Measurements from ENCODE around the gene RPUSD1. TPM values are rescaled to one million over a fixed set of nuclear protein-coding genes. Genes with fewer than 3 reads are reported as not detected.

RPUSD1 gene
- total RNA-seq, 1 experiment from 2014 or later = 48.6 TPM

- no peak for DNase-seq
- Histone ChIP-seq H3K4me1 (ENCODE audit: insufficient read depth, low read length) (no peaks in the 10 kb centered on the region), H4K91ac (ENCODE audit: insufficient read length, low read depth, low read length) (no peak overlapping the region), H3T11ph (ENCODE audit: low read length) (no peak overlapping the region), H3K79me1 (ENCODE audit: insufficient read depth, low read depth, low read length, poor library complexity, severe bottlenecking) (no peaks in the 10 kb centered on the region), H3K4ac (ENCODE audit: low read depth, low read length) (no peak overlapping the region), H3K18ac (ENCODE audit: insufficient read length, low read depth, low read length) (no peak overlapping the region), H2BK120ac (ENCODE audit: low read depth, low read length, poor library complexity, severe bottlenecking) (no peak overlapping the region), H3K9ac (ENCODE audit: extremely low read depth, insufficient read length, low read length) (no peak overlapping the region), H4K20me1 (ENCODE audit: control insufficient read depth, insufficient read depth, insufficient read length) (no peaks in the 10 kb centered on the region), H3K14ac (ENCODE audit: insufficient read depth, low read length) (no peak overlapping the region), H2BK5ac (ENCODE audit: insufficient read length, low read length) (no peak overlapping the region), H3K27ac (ENCODE audit: insufficient read length, low read depth, low read length) (no peak overlapping the region), H2AFZ (ENCODE audit: low read length) (no peak overlapping the region), H3K23ac (ENCODE audit: insufficient read length, low read depth, low read length) (no peak overlapping the region), H2BK20ac (ENCODE audit: low read depth, low read length, poor library complexity, severe bottlenecking) (no peak overlapping the region), H3K27me3 (ENCODE audit: insufficient read depth, low read length) (no peaks in the 10 kb centered on the region), H2BK12ac (ENCODE audit: insufficient read length, low read depth, low read length) (no peak overlapping the region), H2AK5ac (ENCODE audit: insufficient read length, low read length) (no peak overlapping the region), H3K9me3 (ENCODE audit: control insufficient read depth, low read depth, low read length) (no peaks in the 10 kb centered on the region), H4K8ac (replicated peaks; ENCODE audit: insufficient read length, low read depth, low read length) (no peak overlapping the region), H3K79me2 (ENCODE audit: insufficient read depth, low read length) (no peaks in the 10 kb centered on the region), H3K56ac (ENCODE audit: insufficient read length, low read depth, low read length) (no peak overlapping the region), H2BK15ac (ENCODE audit: low read depth, low read length) (no peak overlapping the region), H4K5ac (ENCODE audit: insufficient read length, low read depth, low read length) (no peak overlapping the region), H3K23me2 (ENCODE audit: insufficient read length, low read depth, low read length, poor library complexity, severe bottlenecking) (no peaks in the 10 kb centered on the region), H3K4me2 (ENCODE audit: insufficient read depth, insufficient read length, low read length) (no peak overlapping the region)
- no peak overlapping the region for H3K4me3 Mint-ChIP-seq
- H3K4me1 Mint-ChIP-seq = no peaks in the 10 kb centered on the region
- no peak for TF ChIP-seq CTCF (conservative IDR thresholded peaks at IDR 0.05)
- H3K27me3 Mint-ChIP-seq (ENCODE audit: low read depth) = peaks cover 13% of the 10 kb centered on the region
- WGBS (ENCODE audit: extremely low coverage, insufficient read length, low lambda C conversion rate) = no CpG with 5 or more reads among the region's 31 CpGs
- peaks cover 21 to 52% (median 37%) of the 10 kb centered on the region in 3 experiments; a peak in 6 of 7 replicates for H3K36me3 Mint-ChIP-seq (ENCODE audit: insufficient read depth in 1 of 3, low read depth in 3 of 3)
- no peak overlapping the region for H3K27ac Mint-ChIP-seq
- peaks cover 0 to 3% of the 10 kb centered on the region in 2 experiments; a peak in 1 of 5 replicates for H3K9me3 Mint-ChIP-seq
Measured at GRCh38 chr16:794853-795466, 6.8 kb upstream of the RPUSD1 start.

Measured in H9 (cell line).